DOHH2 (cell line): ENCODE results near the gene IMPDH1.

ENCODE experiments used
- H3F3A ChIP-seq: fragments of 200-600 bp; sonication (generic), shearing (Covaris generic); 2 replicates; pipeline ENCODE4 v1.6.0; 2016; ENCODE audit warnings: antibody characterized with exemption, mild to moderate bottlenecking; ENCODE audit not compliant: control insufficient read depth, insufficient read depth
- H3K27ac ChIP-seq: fragments of 200-600 bp; sonication (generic); 2 replicates; pipeline ENCODE4 v1.5.1; 2014; ENCODE audit warnings: low read depth, mild to moderate bottlenecking, low read length, moderate library complexity
- H3K27me3 ChIP-seq: fragments of 200-600 bp; sonication (generic); 2 replicates; pipeline ENCODE4 v1.6.1; 2014; ENCODE audit warnings: mild to moderate bottlenecking, low read length, mixed read lengths; ENCODE audit not compliant: control insufficient read depth
- H3K36me3 ChIP-seq: fragments of 200-600 bp; sonication (generic); 2 replicates; pipeline ENCODE4 v1.6.1; 2014; ENCODE audit warnings: mild to moderate bottlenecking, low read length, moderate library complexity, mixed read lengths; ENCODE audit not compliant: control insufficient read depth
- H3K4me1 ChIP-seq: fragments of 200-600 bp; sonication (generic); 2 replicates; pipeline ENCODE4 v1.6.1; 2014; ENCODE audit warnings: mild to moderate bottlenecking, low read length, mixed read lengths; ENCODE audit not compliant: control insufficient read depth
- H3K4me2 ChIP-seq: fragments of 200-600 bp; sonication (generic); 2 replicates; pipeline ENCODE4 v1.6.0; 2014; ENCODE audit warnings: mild to moderate bottlenecking, low read length, moderate library complexity
- H3K4me3 ChIP-seq: fragments of 200-600 bp; sonication (generic); 2 replicates; pipeline ENCODE4 v1.5.1; 2014; ENCODE audit warnings: mild to moderate bottlenecking, low read length, mixed read lengths
- H3K79me2 ChIP-seq: fragments of 200-600 bp; sonication (generic); 2 replicates; pipeline ENCODE4 v1.6.1; 2014; ENCODE audit warnings: mild to moderate bottlenecking, low read length, mixed read lengths; ENCODE audit not compliant: control insufficient read depth
- H3K9me2 ChIP-seq: fragments of 200-600 bp; sonication (generic); replicated peaks from 2 replicates; pipeline ENCODE4 v1.6.1; 2014; ENCODE audit warnings: mild to moderate bottlenecking, low read length, mixed read lengths; ENCODE audit not compliant: control insufficient read depth
- H3K9me3 ChIP-seq: fragments of 200-600 bp; sonication (generic); 2 replicates; pipeline ENCODE4 v1.6.1; 2014; ENCODE audit warnings: antibody characterized with exemption, low read length, mixed read lengths; ENCODE audit not compliant: control insufficient read depth, insufficient read depth
- H4K20me1 ChIP-seq: fragments of 200-600 bp; sonication (generic); 2 replicates; pipeline ENCODE4 v1.6.0; 2014; ENCODE audit warnings: low read depth, mild to moderate bottlenecking, antibody characterized with exemption, low read length, moderate library complexity; ENCODE audit not compliant: control insufficient read depth, insufficient read depth
- CTCF ChIP-seq: fragments of 200-600 bp; sonication (generic); IDR thresholded peaks from one replicate; pipeline ENCODE4 v1.5.1; 2014; ENCODE audit warnings: antibody characterized with exemption, mild to moderate bottlenecking, low read depth, low read length; ENCODE audit not compliant: poor library complexity, severe bottlenecking
- EZH2phosphoT487 ChIP-seq: fragments of 200-600 bp; sonication (generic); IDR thresholded peaks from 2 replicates; pipeline ENCODE4 v1.6.1; 2017; ENCODE audit warnings: borderline replicate concordance, mild to moderate bottlenecking, antibody characterized with exemption, low read length, moderate library complexity, mixed read lengths

The IMPDH1 gene

DNA sequence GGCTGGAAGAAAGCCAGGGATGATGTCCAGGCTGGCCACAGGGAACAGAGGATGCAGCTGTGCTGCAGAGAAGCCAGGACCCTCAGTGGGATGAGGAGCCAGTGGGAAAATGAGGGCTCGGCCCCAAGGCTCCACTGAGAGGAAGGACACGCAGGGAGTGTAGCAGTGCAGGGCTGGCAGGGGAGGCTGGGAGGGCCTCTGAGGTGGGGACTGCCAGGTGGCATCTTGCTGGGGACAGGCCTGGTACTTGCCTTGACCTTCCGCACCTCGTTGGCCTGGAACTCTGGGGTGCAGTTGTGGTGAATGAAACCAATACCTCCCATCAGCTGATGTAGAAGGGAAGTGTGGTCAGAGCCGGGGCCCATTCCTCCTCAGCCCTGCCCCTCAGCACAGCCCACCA lies 9.2 kb downstream of the IMPDH1 start:
- no peak for TF ChIP-seq CTCF
- TF ChIP-seq EZH2phosphoT487 = no peak
- no peak overlapping the region for H3K4me3 ChIP-seq
- no peaks in the 10 kb centered on the region; the same call in 1 of the 2 replicates for H3F3A ChIP-seq
- H3K9me3 ChIP-seq = no peaks in the 10 kb centered on the region
- H3K9me2 ChIP-seq = no peaks in the 10 kb centered on the region
- H4K20me1 ChIP-seq = peaks cover 9% of the 10 kb centered on the region; the same call in 1 of the 2 replicates
- peaks cover 86% of the 10 kb centered on the region for H3K36me3 ChIP-seq
- peaks cover 31% of the 10 kb centered on the region for H3K79me2 ChIP-seq
- peaks cover 18% of the 10 kb centered on the region for H3K4me1 ChIP-seq
- no peak overlapping the region for H3K4me2 ChIP-seq
- no peak overlapping the region for H3K27ac ChIP-seq
- H3K27me3 ChIP-seq = no peaks in the 10 kb centered on the region

GRCh38 chr7:128399991-128400390 lies 9.8 kb downstream of the IMPDH1 start:
- Histone ChIP-seq H4K20me1 (peaks cover 9% of the 10 kb centered on the region; the same call in 1 of the 2 replicates), H3K79me2 (peaks cover 25% of the 10 kb centered on the region), H3K4me1 (peaks cover 16% of the 10 kb centered on the region), H3K36me3 (peaks cover 86% of the 10 kb centered on the region), H3F3A (no peaks in the 10 kb centered on the region; the same call in 1 of the 2 replicates), H3K9me3 (no peaks in the 10 kb centered on the region), H3K4me3 (no peak overlapping the region), H3K27ac (no peak overlapping the region), H3K4me2 (no peak overlapping the region), H3K27me3 (no peaks in the 10 kb centered on the region), H3K9me2 (no peaks in the 10 kb centered on the region)
- TF ChIP-seq CTCF (no peak), EZH2phosphoT487 (no peak)

- no peaks in the 10 kb centered on the region for H3K27me3 ChIP-seq
- TF ChIP-seq EZH2phosphoT487 (no peak), CTCF (peak; percentile 51)
- no peaks in the 10 kb centered on the region; the same call in 1 of the 2 replicates for H3F3A ChIP-seq
- peaks cover 13% of the 10 kb centered on the region for H3K79me2 ChIP-seq
- no peak overlapping the region for H3K27ac ChIP-seq
- no peaks in the 10 kb centered on the region for H3K9me3 ChIP-seq
- H3K9me2 ChIP-seq = no peaks in the 10 kb centered on the region
- peaks cover 4% of the 10 kb centered on the region for H3K4me1 ChIP-seq
- H3K4me2 ChIP-seq = no peak overlapping the region
- H4K20me1 ChIP-seq = peaks cover 9% of the 10 kb centered on the region; the same call in 1 of the 2 replicates
- peaks cover 92% of the 10 kb centered on the region for H3K36me3 ChIP-seq
- H3K4me3 ChIP-seq = no peak overlapping the region
Measured at GRCh38 chr7:128398841-128399135, 11.0 kb downstream of the IMPDH1 start.
